Loucy (cell line): ENCODE results near the gene SSX2IP.
"Not testable (repeated sequence)": the region's sequence is repeated elsewhere in the genome, so short reads cannot be mapped to it uniquely, and the experiment has no call there.

ENCODE experiments used
- H2AFZ ChIP-seq: fragments of 200-600 bp; sonication (generic); 2 replicates; pipeline ENCODE4 v1.6.0; 2016; ENCODE audit warnings: antibody characterized with exemption, mild to moderate bottlenecking, low read length, moderate library complexity
- H3F3A ChIP-seq: fragments of 200-600 bp; 2 replicates; pipeline ENCODE4 v1.6.0; 2016; ENCODE audit warnings: antibody characterized with exemption, low read depth, mild to moderate bottlenecking
- H3K27me3 ChIP-seq: fragments of 200-600 bp; sonication (generic); 2 replicates; pipeline ENCODE4 v1.6.1; 2014; ENCODE audit warnings: low read length, mild to moderate bottlenecking; ENCODE audit not compliant: insufficient read depth, poor library complexity, severe bottlenecking
- H3K36me3 ChIP-seq: fragments of 200-600 bp; sonication (generic); 2 replicates; pipeline ENCODE4 v1.6.1; 2016; ENCODE audit warnings: low read length; ENCODE audit not compliant: insufficient read depth
- H3K4me1 ChIP-seq: fragments of 200-600 bp; sonication (generic); 2 replicates; pipeline ENCODE4 v1.5.1; 2014; ENCODE audit warnings: low read length, mild to moderate bottlenecking; ENCODE audit not compliant: insufficient read depth, poor library complexity, severe bottlenecking
- H3K4me2 ChIP-seq: fragments of 200-600 bp; sonication (generic); 2 replicates; pipeline ENCODE4 v1.6.0; 2014; ENCODE audit warnings: antibody characterized with exemption, low read length, low read depth, mild to moderate bottlenecking; ENCODE audit not compliant: poor library complexity, severe bottlenecking
- H3K4me3 ChIP-seq: fragments of 200-600 bp; sonication (generic); 2 replicates; pipeline ENCODE4 v1.5.1; 2014; ENCODE audit warnings: low read length, mild to moderate bottlenecking, mixed read lengths; ENCODE audit not compliant: poor library complexity, severe bottlenecking
- H3K79me2 ChIP-seq: fragments of 200-600 bp; sonication (generic); 2 replicates; pipeline ENCODE4 v1.6.1; 2014; ENCODE audit warnings: low read length; ENCODE audit not compliant: insufficient read depth
- H3K9ac ChIP-seq: fragments of 200-600 bp; sonication (generic); 2 replicates; pipeline ENCODE4 v1.6.0; 2014; ENCODE audit warnings: mild to moderate bottlenecking, low read depth, low read length, moderate library complexity; ENCODE audit not compliant: poor library complexity, severe bottlenecking
- H3K9me2 ChIP-seq: fragments of 200-600 bp; sonication (generic); replicated peaks from 2 replicates; pipeline ENCODE4 v1.6.1; 2016; ENCODE audit warnings: low read depth, low read length, mixed read lengths
- H3K9me3 ChIP-seq: fragments of 200-600 bp; sonication (generic); 2 replicates; pipeline ENCODE4 v1.6.1; 2014; ENCODE audit warnings: mild to moderate bottlenecking, antibody characterized with exemption, low read length, low read depth; ENCODE audit not compliant: insufficient read depth
- H4K20me1 ChIP-seq: fragments of 200-600 bp; sonication (generic); 2 replicates; pipeline ENCODE4 v1.6.0; 2014; ENCODE audit warnings: antibody characterized with exemption, low read length, mild to moderate bottlenecking; ENCODE audit not compliant: insufficient read depth, poor library complexity, severe bottlenecking
- CTCF ChIP-seq: fragments of 200-600 bp; sonication (generic); conservative IDR thresholded peaks from 2 replicates; pipeline ENCODE4 v1.5.1; 2014; ENCODE audit warnings: mild to moderate bottlenecking, antibody characterized with exemption, low read length
- EZH2phosphoT487 ChIP-seq: fragments of 200-600 bp; IDR thresholded peaks from 2 replicates; pipeline ENCODE4 v1.6.1; 2018; ENCODE audit warnings: antibody characterized with exemption, mild to moderate bottlenecking, moderate library complexity, borderline replicate concordance

SSX2IP gene

GRCh38 chr1:84598846-84599741, 91.2 kb downstream of the SSX2IP start:
- no peak overlapping the region for H3K4me3 ChIP-seq
- H4K20me1 ChIP-seq, result no peaks in the 10 kb centered on the region
- no peaks in the 10 kb centered on the region for H3K79me2 ChIP-seq
- no peaks in the 10 kb centered on the region for H3F3A ChIP-seq
- no peak for TF ChIP-seq CTCF
- TF ChIP-seq EZH2phosphoT487, result no peak
- H2AFZ ChIP-seq, result no peak overlapping the region
- H3K9me3 ChIP-seq, result no peaks in the 10 kb centered on the region
- H3K27me3 ChIP-seq, result no peaks in the 10 kb centered on the region
- H3K9ac ChIP-seq, result no peak overlapping the region
- no peaks in the 10 kb centered on the region for H3K9me2 ChIP-seq
- H3K36me3 ChIP-seq, result no peaks in the 10 kb centered on the region
- H3K4me2 ChIP-seq, result no peak overlapping the region
- H3K4me1 ChIP-seq, result no peaks in the 10 kb centered on the region

- Histone ChIP-seq H3K4me1 (no peaks in the 10 kb centered on the region), H3K9me2 (no peaks in the 10 kb centered on the region), H3K79me2 (no peaks in the 10 kb centered on the region), H4K20me1 (no peaks in the 10 kb centered on the region), H3K9ac (no peak overlapping the region), H3K27me3 (no peaks in the 10 kb centered on the region), H3K4me3 (no peak overlapping the region), H3F3A (no peaks in the 10 kb centered on the region), H3K36me3 (no peaks in the 10 kb centered on the region), H3K9me3 (no peaks in the 10 kb centered on the region), H3K4me2 (no peak overlapping the region), H2AFZ (no peak overlapping the region)
- TF ChIP-seq EZH2phosphoT487 (no peak), CTCF (no peak)
Measured at GRCh38 chr1:84598418-84598817, 91.8 kb downstream of the SSX2IP start.

- Histone ChIP-seq H3F3A (no peaks in the 10 kb centered on the region), H3K9me2 (no peaks in the 10 kb centered on the region), H4K20me1 (no peaks in the 10 kb centered on the region), H3K4me1 (no peaks in the 10 kb centered on the region), H3K9me3 (no peaks in the 10 kb centered on the region), H3K4me3 (no peak overlapping the region), H3K79me2 (no peaks in the 10 kb centered on the region), H3K36me3 (no peaks in the 10 kb centered on the region), H3K27me3 (no peaks in the 10 kb centered on the region), H2AFZ (no peak overlapping the region), H3K9ac (no peak overlapping the region), H3K4me2 (no peak overlapping the region)
- TF ChIP-seq EZH2phosphoT487, result no peak
- TF ChIP-seq CTCF, result no peak
Measured at GRCh38 chr1:84597011-84597410, 93.2 kb downstream of the SSX2IP start.

GRCh38 chr1:84594959-84595358, 95.3 kb downstream of the SSX2IP start:
- H3K4me1 ChIP-seq, H4K20me1 ChIP-seq, H3K9me3 ChIP-seq, H3K4me3 ChIP-seq, H3K79me2 ChIP-seq, H3K36me3 ChIP-seq, H2AFZ ChIP-seq, H3K4me2 ChIP-seq, H3K27me3 ChIP-seq, H3F3A ChIP-seq, H3K9ac ChIP-seq, H3K9me2 ChIP-seq: not testable (repeated sequence)
